HG03354 (cell line): ENCODE results near the gene NFIC.
"Not testable (repeated sequence)": the region's sequence is repeated elsewhere in the genome, so short reads cannot be mapped to it uniquely, and the experiment has no call there.

ENCODE experiments used
- ATAC-seq: cut with Tn5 transposase; IDR thresholded peaks from one replicate; pipeline ENCODE4 v1.9.1; 2021; ENCODE audit warnings: mild to moderate bottlenecking; ENCODE audit not compliant: unreplicated experiment, poor library complexity, severe bottlenecking

NFIC gene

GRCh38 chr19:3443840-3444694 lies 77.7 kb downstream of the NFIC start:
- no peak for ATAC-seq

DNA sequence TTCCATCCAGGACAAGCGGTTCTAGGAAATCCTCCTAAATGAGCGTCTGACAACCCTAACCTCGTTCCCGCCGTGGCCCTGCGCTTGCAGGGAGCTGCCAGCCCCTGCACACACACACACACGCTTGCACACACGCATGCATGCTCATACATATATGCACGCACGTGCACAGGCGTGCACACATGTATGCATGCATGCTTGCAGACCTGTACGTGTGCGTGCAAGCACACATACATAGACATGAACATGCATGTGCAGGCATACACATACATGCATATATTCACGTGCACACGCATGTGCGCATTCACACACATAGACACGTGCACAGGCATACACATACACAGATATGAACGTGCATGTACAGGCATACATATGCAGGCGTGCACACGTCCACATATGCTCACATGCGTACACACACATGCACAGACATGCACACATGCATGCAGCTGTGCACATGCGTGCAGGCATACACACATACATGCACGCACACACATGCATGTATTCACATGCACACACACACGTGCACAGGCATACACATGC lies 78.4 kb downstream of the NFIC start:
- no peak for ATAC-seq

DNA sequence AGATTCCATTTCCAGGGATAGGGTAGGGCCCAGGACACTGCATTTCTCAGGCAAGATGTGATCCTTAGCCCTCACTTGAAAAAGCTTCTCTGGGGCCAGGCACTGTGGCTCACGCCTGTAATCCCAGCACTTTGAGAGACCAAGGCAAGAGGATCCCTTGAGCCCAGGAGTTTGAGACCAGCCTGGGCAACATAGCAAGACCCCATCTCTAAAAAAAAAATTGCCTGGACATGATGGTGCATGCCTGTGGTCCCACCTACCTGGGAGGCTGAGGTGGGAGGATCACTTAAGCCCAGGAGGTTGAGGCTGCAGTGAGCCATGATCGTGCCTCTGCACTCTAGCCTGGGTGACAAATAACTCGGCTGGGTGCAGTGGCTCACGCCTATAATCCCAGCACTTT lies 80.3 kb downstream of the NFIC start:
- not testable (repeated sequence) for ATAC-seq

- no peak for ATAC-seq
Observed at GRCh38 chr19:3448616-3449334, 82.4 kb downstream of the NFIC start.

DNA sequence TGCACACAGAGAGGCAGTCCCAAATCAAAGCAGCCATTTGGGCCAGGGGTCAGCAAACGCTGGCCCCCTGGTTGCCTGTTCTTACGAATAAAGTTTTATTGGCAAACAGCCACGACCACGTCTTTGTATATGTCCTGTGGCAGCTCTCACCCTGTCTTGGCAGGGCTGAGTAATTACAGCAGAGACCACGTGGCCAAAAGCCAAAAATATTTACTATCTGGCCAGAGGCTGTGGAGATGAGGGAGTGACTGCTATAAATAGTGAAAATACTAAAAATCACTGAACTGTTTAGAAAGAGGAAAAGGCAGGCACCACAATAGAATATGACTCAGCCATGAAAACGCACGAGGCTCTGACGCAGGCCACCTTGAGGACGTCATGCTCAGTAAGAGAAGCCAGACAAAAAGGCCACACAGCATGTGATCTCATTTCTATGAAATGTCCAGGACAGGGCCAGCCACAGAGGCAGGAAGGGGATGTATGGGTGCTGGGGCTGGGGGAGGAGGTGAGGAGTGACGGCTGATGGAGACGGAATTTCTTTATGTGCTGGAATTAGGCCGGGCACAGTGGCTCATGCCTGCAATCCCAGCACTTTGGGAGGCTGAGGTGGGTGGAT lies 84.5 kb downstream of the NFIC start:
- ATAC-seq: no peak

DNA sequence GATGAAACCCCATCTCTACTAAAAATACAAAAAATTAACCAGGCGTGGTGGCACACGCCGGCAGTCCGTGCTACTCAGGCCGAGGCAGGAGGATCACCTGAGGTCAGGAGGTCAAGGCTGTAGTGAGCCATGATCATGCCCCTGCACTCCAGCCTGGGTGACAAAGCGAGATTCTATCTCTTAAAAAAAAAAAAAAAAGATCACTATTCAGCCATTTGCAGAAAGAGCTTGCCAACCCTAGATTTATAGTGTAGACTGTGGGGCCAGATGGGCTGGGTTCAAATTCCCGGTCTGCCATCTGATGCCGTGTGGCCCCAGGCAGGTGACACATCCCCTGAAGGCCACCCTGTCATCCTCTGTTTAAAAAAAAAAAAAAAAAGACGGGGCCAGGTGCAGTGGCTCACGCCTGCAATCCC lies 85.1 kb downstream of the NFIC start:
- ATAC-seq: no peak

- no peak for ATAC-seq
Observed at GRCh38 chr19:3452171-3452941, 86.0 kb downstream of the NFIC start.

DNA sequence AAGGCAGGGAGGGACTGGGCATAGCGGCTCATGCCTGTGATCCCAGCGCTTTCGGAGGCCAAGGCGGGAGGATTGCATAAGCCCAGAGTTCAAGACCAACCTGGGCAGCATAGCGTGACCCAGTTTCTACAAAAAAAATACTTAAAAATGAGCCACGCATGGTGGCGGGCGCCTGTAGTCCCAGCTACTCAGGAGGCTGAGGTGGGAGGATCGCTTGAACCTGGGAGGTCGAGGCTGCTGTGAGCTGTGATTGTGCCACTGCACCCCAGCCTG lies 86.5 kb downstream of the NFIC start:
- ATAC-seq: not testable (repeated sequence)

- ATAC-seq: no peak
Observed at GRCh38 chr19:3453840-3454239, 87.5 kb downstream of the NFIC start.

DNA sequence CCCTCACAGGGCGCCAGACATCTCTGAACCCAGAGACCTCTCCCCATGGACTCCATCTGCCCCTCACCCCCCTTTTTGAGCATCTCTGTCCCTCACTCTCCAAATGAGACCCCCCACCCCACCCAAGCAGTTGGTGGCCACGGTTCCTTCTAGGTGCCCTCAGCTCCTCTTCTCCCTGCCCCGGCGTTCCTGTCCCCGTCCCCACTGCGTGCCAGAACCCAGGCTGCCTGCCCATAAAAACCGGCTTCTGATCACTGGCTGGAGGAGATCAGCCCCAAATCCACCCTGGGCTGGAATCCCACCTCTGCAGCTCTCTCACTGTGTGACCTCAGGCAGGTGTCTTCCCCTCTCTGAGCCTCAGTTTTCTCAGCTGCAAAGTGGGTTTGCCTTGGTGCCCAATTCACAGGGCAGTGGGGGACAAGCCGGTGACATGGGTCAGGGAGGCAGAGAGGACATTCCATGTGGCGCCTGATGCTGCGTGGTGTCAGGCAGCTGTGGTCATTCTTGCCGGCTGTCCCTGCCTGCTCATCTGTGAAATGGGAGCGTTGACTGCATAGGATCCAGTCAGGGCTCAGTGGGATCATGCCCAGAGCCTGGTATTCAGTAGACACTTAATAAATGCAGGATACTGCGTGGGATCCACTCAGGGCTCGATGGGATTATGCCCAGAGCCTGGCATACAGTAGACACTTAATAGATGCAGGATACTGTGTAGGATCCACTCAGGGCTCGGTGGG lies 88.4 kb downstream of the NFIC start:
- no peak for ATAC-seq

DNA sequence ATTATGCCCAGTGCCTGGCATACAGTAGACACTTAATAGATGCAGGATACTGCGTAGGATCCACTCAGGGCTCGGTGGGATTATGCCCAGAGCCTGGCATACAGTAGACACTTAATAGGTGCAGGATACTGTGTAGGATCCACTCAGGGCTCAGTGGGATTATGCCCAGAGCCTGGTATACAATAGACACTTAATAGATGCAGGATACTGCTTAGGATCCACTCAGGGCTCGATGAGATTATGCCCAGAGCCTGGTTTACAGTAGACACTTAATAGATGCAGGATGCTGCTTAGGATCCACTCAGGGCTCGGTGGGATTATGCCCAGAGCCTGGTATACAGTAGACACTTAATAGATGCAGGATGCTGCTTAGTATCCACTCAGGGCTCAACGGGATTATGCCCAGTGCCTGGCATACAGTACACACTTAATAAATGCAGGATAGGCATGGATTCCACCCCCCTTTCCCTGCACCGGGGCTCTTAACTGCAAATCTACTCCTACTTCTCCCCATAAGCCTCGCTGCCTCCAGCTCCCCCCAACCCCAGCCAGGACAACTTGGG lies 89.1 kb downstream of the NFIC start:
- no peak for ATAC-seq

DNA sequence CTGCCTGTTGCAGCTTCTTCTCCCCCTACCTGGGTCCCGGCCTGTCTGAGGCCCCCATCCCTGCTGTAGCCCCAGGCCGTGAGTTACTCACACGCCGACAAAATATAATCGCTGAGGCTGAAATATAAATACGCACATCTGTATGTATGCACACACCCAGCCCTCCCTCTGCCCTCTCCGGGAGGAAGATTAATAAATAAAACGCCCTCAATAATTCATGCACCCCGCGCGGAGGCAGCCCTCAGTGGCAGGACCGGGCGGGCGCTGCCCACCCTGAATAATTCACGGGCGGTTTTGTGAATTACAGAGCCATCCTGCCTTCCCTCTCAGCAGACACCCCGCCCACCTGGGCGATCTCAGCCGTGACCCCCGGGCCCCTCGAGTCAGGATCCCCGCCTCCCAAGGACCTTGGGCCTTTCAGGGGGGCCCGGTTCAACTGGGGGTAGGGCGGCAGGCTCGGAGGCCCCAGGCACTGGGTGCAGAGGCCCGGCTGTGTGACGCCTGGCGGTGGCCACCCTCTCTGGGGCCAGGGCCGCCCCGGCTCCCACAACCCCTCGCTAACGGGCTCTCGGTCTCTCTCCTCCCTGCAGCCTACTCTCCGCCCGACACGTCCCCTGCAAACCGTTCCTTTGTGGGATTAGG lies 89.7 kb downstream of the NFIC start:
- no peak for ATAC-seq

DNA sequence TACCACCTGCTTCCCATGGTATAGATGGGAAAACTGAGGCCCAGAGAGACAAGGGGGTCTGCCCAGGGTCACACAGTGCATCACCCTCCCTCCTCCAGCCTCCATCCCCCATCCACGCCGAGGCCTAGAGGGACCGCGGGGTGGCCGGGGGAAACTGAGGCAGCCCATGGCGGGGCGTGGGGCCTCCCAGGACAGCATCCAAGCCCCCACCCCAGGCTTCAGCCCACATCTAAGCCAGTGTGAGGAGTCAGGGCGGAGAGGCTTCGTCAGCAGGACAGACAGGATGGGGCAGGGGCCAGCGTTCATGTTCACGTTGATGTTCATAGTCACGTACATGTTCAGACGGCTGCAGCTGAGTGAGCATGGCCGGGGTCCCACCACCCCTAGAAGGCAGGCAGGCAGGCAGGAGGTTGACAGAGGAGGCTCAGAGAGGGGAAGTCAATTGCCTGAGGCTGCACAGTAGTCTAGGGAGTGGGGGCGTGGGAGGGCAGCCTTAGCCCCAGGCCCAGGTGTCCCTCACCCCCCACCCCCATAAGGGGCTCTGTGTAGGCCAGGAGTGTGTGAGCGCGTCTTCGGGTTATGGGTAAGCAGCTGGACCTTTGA lies 90.6 kb downstream of the NFIC start:
- no peak for ATAC-seq

- no peak for ATAC-seq
Observed at GRCh38 chr19:3457528-3458228, 91.3 kb downstream of the NFIC start.

GRCh38 chr19:3458229-3459088 lies 92.1 kb downstream of the NFIC start:
- no peak for ATAC-seq

GRCh38 chr19:3459089-3459881 lies 92.9 kb downstream of the NFIC start:
- ATAC-seq: no peak
